IMR-90 (cell line): ENCODE data around the gene HGD. TPM values are rescaled to one million over a fixed set of nuclear protein-coding genes. Genes with fewer than 3 reads are reported as not detected.
A peak's percentile ranks its signal among the peaks of the same experiment; 100 is the strongest.

ENCODE experiments used
- ATAC-seq: fragments of 200-7000 bp; cut with Tn5 transposase; 2 replicates; pipeline ENCODE4 v1.9.1; 2020; ENCODE audit warnings: low read depth, mild to moderate bottlenecking, moderate library complexity
- BruUV-seq: library from RNA; stranded (reverse); fragments of 400-500 nt; replicated peaks from 2 replicates; lab custom pipeline; 2021; lab: Mats Ljungman, UMichigan
- CTCF ChIA-PET: fragments of 300-600 bp; formaldehyde crosslinking; extraction: SDS; loops from one replicate; lab custom pipeline; 2021; ENCODE audit warnings: antibody characterized with exemption; lab: Yijun Ruan, JAX
- POLR2A ChIA-PET: fragments of 300-600 bp; sonication (Branson Sonifier 250); formaldehyde crosslinking; loops from one replicate; lab custom pipeline; 2022; ENCODE audit warnings: antibody characterized with exemption; ENCODE audit not compliant: unreplicated experiment; lab: Charles Lee
- DNase-seq: peaks from one replicate; pipeline ENCODE4 v3.0.0; 2013
- H2AFZ ChIP-seq: replicated peaks from 2 replicates; pipeline ENCODE3; 2013; ENCODE audit warnings: low read length, mild to moderate bottlenecking; ENCODE audit not compliant: poor library complexity
- H2AK5ac ChIP-seq: 2 replicates; pipeline ENCODE4 v1.6.1; 2013; ENCODE audit warnings: low read depth, low read length, inconsistent platforms
- H2AK9ac ChIP-seq: replicated peaks from 2 replicates; pipeline ENCODE3; 2013; ENCODE audit warnings: mild to moderate bottlenecking, low read depth, low read length, moderate library complexity; ENCODE audit not compliant: poor library complexity
- H2BK120ac ChIP-seq: 2 replicates; pipeline ENCODE4 v1.6.1; 2013; ENCODE audit warnings: low read depth, low read length, inconsistent platforms
- H2BK15ac ChIP-seq: 3 replicates; pipeline ENCODE4 v1.6.1; 2013; ENCODE audit warnings: low read depth, low read length, inconsistent platforms
- H2BK20ac ChIP-seq: 2 replicates; pipeline ENCODE4 v1.6.1; 2013; ENCODE audit warnings: low read depth, mild to moderate bottlenecking, inconsistent platforms, low read length, moderate library complexity
- H2BK5ac ChIP-seq: 2 replicates; pipeline ENCODE4 v1.6.1; 2013; ENCODE audit warnings: mild to moderate bottlenecking, low read depth, low read length, inconsistent platforms; ENCODE audit not compliant: poor library complexity, severe bottlenecking
- H3K14ac ChIP-seq: replicated peaks from 2 replicates; pipeline ENCODE4 v1.6.1; 2013; ENCODE audit warnings: low read depth, low read length, inconsistent platforms
- H3K18ac ChIP-seq: 2 replicates; pipeline ENCODE4 v1.6.1; 2013; ENCODE audit warnings: low read depth, low read length, control low read depth
- H3K23ac ChIP-seq: 2 replicates; pipeline ENCODE4 v1.6.1; 2013; ENCODE audit warnings: low read depth, low read length, inconsistent platforms
- H3K27ac ChIP-seq: 2 replicates; pipeline ENCODE4 v1.5.1; 2013; ENCODE audit warnings: mild to moderate bottlenecking, control low read depth, low read length; ENCODE audit not compliant: insufficient read depth
- H3K27me3 ChIP-seq: 2 replicates; pipeline ENCODE4 v1.6.1; 2013; ENCODE audit warnings: low read length; ENCODE audit not compliant: control insufficient read depth, insufficient read depth
- H3K36me3 ChIP-seq: 2 replicates; pipeline ENCODE4 v1.6.1; 2013; ENCODE audit warnings: low read length, mixed read lengths; ENCODE audit not compliant: control insufficient read depth, insufficient read depth
- H3K4ac ChIP-seq: 2 replicates; pipeline ENCODE4 v1.6.1; 2013; ENCODE audit warnings: low read depth, low read length, inconsistent platforms
- H3K4me1 ChIP-seq: 2 replicates; pipeline ENCODE4 v1.6.1; 2013; ENCODE audit warnings: low read length, mixed read lengths; ENCODE audit not compliant: control insufficient read depth, insufficient read depth
- H3K4me2 ChIP-seq: 2 replicates; pipeline ENCODE4 v1.6.1; 2013; ENCODE audit warnings: low read depth, mild to moderate bottlenecking, control low read depth, low read length, moderate library complexity
- H3K4me3 ChIP-seq: 2 replicates; pipeline ENCODE4 v1.5.1; 2013; ENCODE audit warnings: low read depth, mild to moderate bottlenecking, control low read depth, low read length, moderate library complexity; ENCODE audit not compliant: insufficient read depth
- H3K56ac ChIP-seq: 2 replicates; pipeline ENCODE4 v1.6.1; 2013; ENCODE audit warnings: low read length, inconsistent platforms; ENCODE audit not compliant: insufficient read depth; ENCODE audit errors: extremely low read depth
- H3K79me1 ChIP-seq, 2 experiments: 2 replicates each; pipeline ENCODE4 v1.6.1; 2013; ENCODE audit warnings: low read length in 2 of 2, inconsistent platforms in 1 of 2, low read depth in 1 of 2
- H3K9ac ChIP-seq: 2 replicates; pipeline ENCODE4 v1.6.1; 2013; ENCODE audit warnings: low read depth, low read length, control low read depth
- H3K9me1 ChIP-seq: 2 replicates; pipeline ENCODE4 v1.6.1; 2013; ENCODE audit warnings: low read length, inconsistent platforms; ENCODE audit not compliant: insufficient read depth
- H3K9me3 ChIP-seq: 2 replicates; pipeline ENCODE4 v1.6.1; 2013; ENCODE audit warnings: low read length; ENCODE audit not compliant: control insufficient read depth, insufficient read depth
- H4K20me1 ChIP-seq: 2 replicates; pipeline ENCODE4 v1.6.1; 2013; ENCODE audit warnings: low read length, inconsistent platforms; ENCODE audit not compliant: insufficient read depth
- H4K5ac ChIP-seq: 2 replicates; pipeline ENCODE4 v1.6.1; 2013; ENCODE audit warnings: mild to moderate bottlenecking, low read depth, low read length, control low read depth
- H4K8ac ChIP-seq, 2 experiments: 2 replicates each; pipeline ENCODE4 v1.6.1; 2013; ENCODE audit warnings: low read depth in 2 of 2, low read length in 2 of 2, control low read depth in 1 of 2, inconsistent platforms in 1 of 2
- H4K91ac ChIP-seq: 2 replicates; pipeline ENCODE4 v1.6.1; 2013; ENCODE audit warnings: low read depth, low read length, inconsistent platforms; ENCODE audit not compliant: insufficient read depth
- CEBPB ChIP-seq: IDR thresholded peaks from 2 replicates; pipeline ENCODE4 v1.6.1; 2012; ENCODE audit warnings: low read depth, low read length, improper control_type of control experiment
- CHD1 ChIP-seq: IDR thresholded peaks from 2 replicates; pipeline ENCODE4 v1.6.1; 2012; ENCODE audit warnings: low read depth, low read length, improper control_type of control experiment
- CTCF ChIP-seq: conservative IDR thresholded peaks from 2 replicates; pipeline ENCODE4 v1.5.1; 2012; ENCODE audit warnings: mild to moderate bottlenecking, low read depth, low read length, improper control_type of control experiment
- FOS ChIP-seq: fragments of 150-350 bp; IDR thresholded peaks from 2 replicates; pipeline ENCODE4 v1.6.1; 2016; ENCODE audit warnings: low read depth, low read length
- NFE2L2 ChIP-seq: fragments of 150-350 bp; IDR thresholded peaks from 2 replicates; pipeline ENCODE4 v1.6.1; 2016; ENCODE audit warnings: low read depth, mild to moderate bottlenecking, low read length
- RAD21 ChIP-seq: IDR thresholded peaks from 2 replicates; pipeline ENCODE4 v1.6.1; 2012; ENCODE audit warnings: low read length, improper control_type of control experiment
- RFX5 ChIP-seq: IDR thresholded peaks from 2 replicates; pipeline ENCODE4 v1.8.0; 2012; ENCODE audit warnings: low read depth, mild to moderate bottlenecking, low read length, moderate library complexity
- SMC3 ChIP-seq: fragments of 150-350 bp; IDR thresholded peaks from 2 replicates; pipeline ENCODE4 v1.6.1; 2016; ENCODE audit warnings: low read depth, mild to moderate bottlenecking, antibody characterized with exemption, low read length, moderate library complexity
- WGBS, 2 experiments: methylation state at CpG; one replicate each; pipeline versions ENCODE4 v1.1.5 to v1.1.7; 2013; ENCODE audit warnings: missing lambda C conversion rate in 2 of 2; ENCODE audit not compliant: insufficient read length in 1 of 2; ENCODE audit errors: extremely low coverage in 2 of 2; 5-methylcytosine and 5-hydroxymethylcytosine counted together
- dilution Hi-C: fragments of 300-500 bp; cut with HindIII; formaldehyde crosslinking; loops from one replicate; pipeline ENCODE4 v1.14.3; 2018; ENCODE audit warnings: low sequenced_read_pairs; ENCODE audit not compliant: unreplicated experiment
- in situ Hi-C: fragments of 300-500 bp; cut with MboI; formaldehyde crosslinking; loops from 3 replicates; pipeline ENCODE4 v1.14.3; 2019; ENCODE audit warnings: low sequenced_read_pairs, inconsistent platforms, mixed read lengths
- intact Hi-C: fragments of 100-400 bp; cut with micrococcal nuclease; formaldehyde crosslinking; loops from 2 replicates; pipeline ENCODE4 v1.10.0; 2022
- polyA plus RNA-seq, 3 experiments: library from polyadenylated mRNA; depleted of rRNA; stranded (reverse); fragments of >200 nt; gene quantifications; 2 replicates each; pipeline ENCODE4 v1.2.3, GENCODE V29; 2012; ENCODE audit warnings: low replicate concordance in 1 of 3
- total RNA-seq: library from RNA; depleted of rRNA; stranded (reverse); fragments of >200 nt; gene quantifications from 2 replicates; pipeline ENCODE4 v1.2.3, GENCODE V29; 2012

Gene HGD
- total and polyA plus RNA-seq, 2 of the 4 experiments (the other 2 are of a cell fraction) = 0.14 TPM; not detected in 1

GRCh38 chr3:120595788-120596115 lies 86.3 kb downstream of the HGD start:
- Histone ChIP-seq H2BK5ac (peak overlapping the region; percentile 59), H2BK120ac (peak overlapping the region; percentile 87), H2BK15ac (peak overlapping the region; percentile 35; the same call in 1 of the 3 replicates), H3K4me2 (peak overlapping the region; percentile 67), H2AK5ac (no peak overlapping the region; the same call in 1 of the 2 replicates), H3K79me1 (peaks cover 12 to 31% of the 10 kb centered on the region in 2 experiments), H3K18ac (peak overlapping the region; percentile 29), H3K14ac (peak overlapping the region; percentile 97), H3K27ac (peak overlapping the region; percentile 37), H3K4ac (peak overlapping the region; percentile 97), H3K23ac (peak overlapping the region; percentile 93; the same call in 1 of the 2 replicates), H3K27me3 (no peaks in the 10 kb centered on the region), H2AK9ac (no peak overlapping the region), H4K20me1 (no peaks in the 10 kb centered on the region), H4K8ac (peak overlapping the region; percentile 84 to 97), H3K9me3 (no peaks in the 10 kb centered on the region), H2BK20ac (peak overlapping the region; percentile 78; the same call in 1 of the 2 replicates), H3K4me3 (peak overlapping the region; percentile 70), H4K91ac (peak overlapping the region; percentile 82), H3K56ac (peak overlapping the region; percentile 75; the same call in 1 of the 2 replicates), H2AFZ (peak overlapping the region; percentile 99), H4K5ac (peak overlapping the region; percentile 71), H3K9me1 (peaks cover 3% of the 10 kb centered on the region; the same call in 1 of the 2 replicates), H3K36me3 (peaks cover 7% of the 10 kb centered on the region), H3K4me1 (no peaks in the 10 kb centered on the region), H3K9ac (peak overlapping the region; percentile 59)
- WGBS, 2 experiments = no CpG with 5 or more reads among the region's 4 CpGs
- ATAC-seq (no peak), DNase-seq (no peak)
- in situ Hi-C loops (loop anchor here (10.0 kb wide), 1 partner anchor 199 kb away; no protein-coding TSS in a partner anchor), dilution Hi-C loops (no loop called here), intact Hi-C loops (loop anchor here (2.0 to 10.0 kb wide), 3 partner anchors 92 to 199 kb away; partner anchors contain the start of genes GTF2E1 and RABL3)
- ChIA-PET CTCF (interaction anchor here (0.9 kb wide), 1 partner anchor 178 kb away, joined by 3 read pairs; no protein-coding TSS in a partner anchor), POLR2A (interaction anchor here (0.6 kb wide), 1 partner anchor 55 kb away, joined by 4 read pairs; no protein-coding TSS in a partner anchor)
- TF ChIP-seq NFE2L2 (no peak), CEBPB (no peak), CHD1 (no peak), CTCF (no peak), FOS (no peak), RFX5 (no peak), RAD21 (no peak), SMC3 (no peak)
- no TSS peak for BruUV-seq
